ENCODE results near the gene GABBR2.

DNA sequence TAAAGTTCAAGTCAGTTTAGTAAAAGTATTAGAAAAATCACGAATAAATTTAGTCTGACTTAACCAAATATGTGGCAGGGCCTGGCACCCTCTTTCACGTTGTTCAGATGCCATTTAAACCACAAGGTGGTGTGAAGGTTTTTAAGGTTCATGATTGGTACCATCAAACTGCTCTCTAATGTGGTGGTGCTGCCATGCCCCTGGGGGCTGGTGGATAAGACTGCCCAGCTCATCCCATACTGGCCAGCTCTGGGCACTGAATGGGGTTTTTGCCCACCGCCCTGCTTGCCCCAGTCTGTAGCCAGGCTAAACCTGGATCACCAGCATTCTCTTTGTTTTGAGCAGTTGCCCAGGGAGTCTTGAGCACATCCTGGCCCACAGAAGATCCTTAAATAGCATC lies 159.3 kb downstream of the GABBR2 start:
- TF ChIP-seq, protein P1, sequence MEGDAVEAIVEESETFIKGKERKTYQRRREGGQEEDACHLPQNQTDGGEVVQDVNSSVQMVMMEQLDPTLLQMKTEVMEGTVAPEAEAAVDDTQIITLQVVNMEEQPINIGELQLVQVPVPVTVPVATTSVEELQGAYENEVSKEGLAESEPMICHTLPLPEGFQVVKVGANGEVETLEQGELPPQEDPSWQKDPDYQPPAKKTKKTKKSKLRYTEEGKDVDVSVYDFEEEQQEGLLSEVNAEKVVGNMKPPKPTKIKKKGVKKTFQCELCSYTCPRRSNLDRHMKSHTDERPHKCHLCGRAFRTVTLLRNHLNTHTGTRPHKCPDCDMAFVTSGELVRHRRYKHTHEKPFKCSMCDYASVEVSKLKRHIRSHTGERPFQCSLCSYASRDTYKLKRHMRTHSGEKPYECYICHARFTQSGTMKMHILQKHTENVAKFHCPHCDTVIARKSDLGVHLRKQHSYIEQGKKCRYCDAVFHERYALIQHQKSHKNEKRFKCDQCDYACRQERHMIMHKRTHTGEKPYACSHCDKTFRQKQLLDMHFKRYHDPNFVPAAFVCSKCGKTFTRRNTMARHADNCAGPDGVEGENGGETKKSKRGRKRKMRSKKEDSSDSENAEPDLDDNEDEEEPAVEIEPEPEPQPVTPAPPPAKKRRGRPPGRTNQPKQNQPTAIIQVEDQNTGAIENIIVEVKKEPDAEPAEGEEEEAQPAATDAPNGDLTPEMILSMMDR (conservative IDR thresholded peaks at IDR 0.05) = no peak
- no peak for TF ChIP-seq ZFX (IDR thresholded peaks at IDR 0.05)
